OCI-LY1 (cell line): ENCODE data around the gene MED15.

Source experiments
- CTCF ChIP-seq: fragments of 200-600 bp; sonication (generic), shearing (Covaris generic); IDR thresholded peaks from 2 replicates; pipeline ENCODE4 v1.5.1; 2017; ENCODE audit warnings: mild to moderate bottlenecking, antibody characterized with exemption, low read length, moderate library complexity, mixed read lengths
- EZH2 ChIP-seq: fragments of 200-600 bp; sonication (generic), shearing (Covaris generic); IDR thresholded peaks from 2 replicates; pipeline ENCODE4 v1.8.0; 2017; ENCODE audit warnings: borderline replicate concordance, mixed run types, mild to moderate bottlenecking, antibody characterized with exemption, low read length, moderate library complexity, mixed read lengths

DNA sequence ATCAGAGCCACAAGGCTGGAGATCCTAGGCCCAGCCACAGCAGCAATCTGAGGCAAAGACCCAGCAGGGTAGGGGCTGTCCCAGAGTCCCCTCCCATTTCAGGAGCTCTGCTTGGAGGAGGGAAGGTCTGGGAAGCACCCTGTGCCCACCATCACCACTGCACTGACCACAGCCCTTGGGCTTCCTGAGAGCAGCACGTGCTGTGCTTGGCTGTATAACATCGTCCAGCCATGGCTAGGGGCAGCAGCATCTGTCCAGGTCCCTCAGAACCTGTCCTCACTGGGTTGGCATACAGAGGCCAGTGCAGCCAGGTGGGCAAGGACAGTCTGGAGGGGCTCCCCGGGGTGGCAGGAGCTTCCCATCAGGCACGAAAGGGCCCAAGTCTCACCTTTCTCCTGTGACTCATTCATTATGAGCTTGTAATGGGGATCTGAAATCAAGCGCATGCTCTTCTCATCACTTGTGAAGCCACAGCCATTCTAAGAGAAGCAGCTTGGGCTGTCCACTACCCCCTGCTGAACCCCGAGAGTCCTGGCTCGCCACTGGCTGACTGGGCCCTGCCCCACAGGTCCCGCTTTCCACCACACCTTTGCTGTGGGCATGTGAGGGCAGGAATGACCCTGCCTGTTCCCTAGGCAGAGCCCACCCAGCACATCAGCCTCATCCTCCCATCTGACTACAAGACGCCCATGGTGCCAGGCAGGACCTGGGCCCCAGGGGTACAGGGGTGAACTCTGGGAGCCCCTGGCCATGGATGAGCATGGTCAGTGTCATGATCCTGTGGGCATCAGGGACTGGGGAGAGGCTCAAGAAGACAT, 83.3 kb downstream of the MED15 start:
- TF ChIP-seq CTCF (no peak), EZH2 (no peak)
